AG09319 (cell line): Measurements from ENCODE around the gene ALG9.

ENCODE experiments used
- DNase-seq: peaks from one replicate; pipeline ENCODE4 v3.0.0-alpha.2; 2010; ENCODE audit warnings: low read depth; ENCODE audit errors: extremely low read depth
- CTCF ChIP-seq: IDR thresholded peaks from 2 replicates; pipeline ENCODE4 v1.5.1; 2011; ENCODE audit warnings: low read depth, mild to moderate bottlenecking, inconsistent platforms, low read length, moderate library complexity

ALG9 gene

DNA sequence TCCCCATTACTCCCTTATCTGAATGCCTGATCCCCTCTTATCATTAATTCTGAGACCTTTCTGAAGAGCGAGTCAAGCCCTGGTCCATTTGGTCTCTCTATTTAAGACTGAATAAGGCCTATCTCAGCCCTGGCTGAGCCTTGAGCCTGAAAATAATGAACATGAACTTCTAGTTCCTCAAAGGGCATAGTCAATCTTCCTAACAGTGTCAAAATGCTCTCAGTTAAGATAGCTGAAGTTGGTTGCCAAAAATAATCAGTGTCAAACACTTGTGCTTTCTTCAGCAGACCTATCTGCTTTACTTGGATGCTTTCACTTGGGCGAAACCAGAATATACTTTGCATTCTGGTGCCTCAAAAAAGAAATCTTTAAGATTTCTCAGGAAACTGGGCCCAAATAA, 62.5 kb downstream of the ALG9 start:
- no peak for TF ChIP-seq CTCF

DNA sequence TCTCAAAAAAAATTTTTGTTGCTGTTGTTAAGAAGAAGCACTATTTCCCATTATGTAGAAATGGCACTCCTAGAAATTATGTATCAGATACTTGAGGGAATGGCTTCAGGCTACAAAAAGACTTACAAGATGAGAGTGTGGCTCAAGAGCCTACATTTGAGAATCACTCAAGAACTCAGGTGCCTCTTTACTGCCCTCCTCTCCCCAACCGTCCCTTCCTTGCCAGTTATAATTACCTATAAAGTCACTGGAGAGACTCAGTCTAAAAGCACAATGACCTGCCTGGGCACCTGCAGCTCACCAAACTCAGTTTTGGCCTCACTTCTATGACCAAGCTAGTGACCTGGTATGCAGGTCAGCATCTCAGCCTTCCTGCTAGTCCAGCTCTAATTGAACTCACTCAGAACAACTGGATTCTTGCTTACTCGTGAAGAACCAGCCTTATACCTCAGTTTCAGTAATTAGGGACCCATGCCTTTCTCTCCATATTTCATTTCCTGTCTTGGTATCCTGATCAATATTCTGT, 63.3 kb downstream of the ALG9 start:
- no peak for DNase-seq
- no peak for TF ChIP-seq CTCF

More for the DNA sequence above, 62.5 kb downstream of the ALG9 start:
- no peak for DNase-seq

- no peak for TF ChIP-seq CTCF
- DNase-seq: no peak
Observed at GRCh38 chr11:111807076-111807475, 64.3 kb downstream of the ALG9 start.

DNA sequence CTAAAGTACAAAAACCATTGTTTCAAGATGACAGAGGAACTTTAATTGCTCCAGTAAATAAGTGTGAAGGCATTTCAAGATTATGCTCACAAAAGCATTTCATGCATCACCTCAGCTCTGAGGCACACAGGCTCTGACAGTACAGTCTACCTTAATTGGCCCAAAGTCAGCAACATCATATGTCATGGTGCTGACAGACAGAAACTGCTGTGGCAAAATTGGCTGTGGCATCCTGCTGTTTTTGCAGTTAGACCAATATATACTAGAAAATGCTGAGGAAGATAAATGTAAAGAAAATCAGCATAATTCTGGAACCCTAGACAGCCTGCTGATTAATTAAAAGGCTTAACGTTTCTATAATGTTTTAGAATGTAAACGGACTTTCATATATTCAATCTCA, 70.2 kb downstream of the ALG9 start:
- DNase-seq: no peak
- no peak for TF ChIP-seq CTCF

DNA sequence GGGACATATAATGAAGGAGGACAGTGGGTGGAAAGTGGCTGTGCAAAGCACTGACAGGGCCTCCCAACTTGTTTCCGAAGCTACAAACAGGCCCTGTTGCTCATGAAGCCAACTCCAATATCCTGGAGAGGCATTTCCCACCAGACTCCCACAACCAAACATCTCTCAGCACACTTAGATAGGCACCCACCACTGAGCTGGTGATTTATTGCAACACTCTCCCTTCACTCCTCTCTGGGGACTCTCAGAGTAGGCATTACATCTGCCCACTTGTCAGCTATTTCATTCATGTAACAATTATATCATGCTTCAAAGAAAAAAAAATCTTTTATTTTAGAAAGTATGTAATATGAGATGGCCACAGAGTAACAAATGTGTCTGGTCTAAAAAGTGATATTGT, 73.1 kb downstream of the ALG9 start:
- DNase-seq: no peak
- TF ChIP-seq CTCF: no peak

DNA sequence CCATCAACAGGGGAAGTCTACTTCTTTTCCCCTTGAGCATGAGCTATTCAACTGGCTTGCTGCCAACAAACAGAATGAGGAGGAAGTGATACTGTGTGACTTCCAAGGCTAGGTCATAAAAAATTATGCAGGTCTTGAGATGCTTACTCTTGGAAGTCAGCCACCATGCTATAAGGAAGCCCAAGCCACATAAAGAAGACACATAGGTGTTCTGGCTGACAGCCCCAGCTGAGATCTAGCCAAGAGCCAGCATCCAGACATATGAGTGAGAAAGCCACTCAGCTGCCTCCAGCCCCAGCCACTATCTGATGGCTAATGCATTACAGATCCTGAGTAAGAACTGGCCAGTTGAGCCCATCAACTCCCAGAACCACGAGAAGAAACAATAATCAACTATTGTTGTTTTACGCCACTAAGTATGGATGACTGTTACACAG, 74.2 kb downstream of the ALG9 start:
- no peak for DNase-seq
- no peak for TF ChIP-seq CTCF

DNA sequence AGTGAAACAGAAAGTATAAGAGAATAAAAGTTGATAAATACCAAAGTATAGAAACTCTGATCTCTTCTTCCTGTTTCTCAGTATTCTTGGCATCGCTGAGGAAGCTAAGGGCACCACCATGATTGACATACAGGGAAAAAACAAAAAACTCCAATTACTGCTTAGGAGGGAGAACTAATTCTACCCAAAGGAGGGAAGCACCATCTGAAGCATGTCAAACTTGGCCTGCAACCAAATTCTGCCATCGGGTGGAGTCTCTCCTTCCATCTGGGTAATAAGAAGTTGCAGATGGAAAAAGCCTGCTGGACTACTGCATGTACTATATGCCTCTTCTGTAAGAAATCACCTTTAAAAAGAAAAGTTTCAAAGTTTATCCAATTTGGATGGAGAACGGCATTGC, 74.7 kb downstream of the ALG9 start:
- TF ChIP-seq CTCF: no peak
- no peak for DNase-seq
